GM18907 (cell line): ENCODE results near the gene SRC.
"Not testable (repeated sequence)": the region's sequence is repeated elsewhere in the genome, so short reads cannot be mapped to it uniquely, and the experiment has no call there.

ENCODE experiments used
- ATAC-seq: cut with Tn5 transposase; IDR thresholded peaks from one replicate; pipeline ENCODE4 v1.9.1; 2021; ENCODE audit warnings: mild to moderate bottlenecking, moderate library complexity; ENCODE audit not compliant: unreplicated experiment

SRC gene

GRCh38 chr20:37335642-37336368 lies 10.1 kb upstream of the SRC start:
- ATAC-seq = peak; percentile 17

DNA sequence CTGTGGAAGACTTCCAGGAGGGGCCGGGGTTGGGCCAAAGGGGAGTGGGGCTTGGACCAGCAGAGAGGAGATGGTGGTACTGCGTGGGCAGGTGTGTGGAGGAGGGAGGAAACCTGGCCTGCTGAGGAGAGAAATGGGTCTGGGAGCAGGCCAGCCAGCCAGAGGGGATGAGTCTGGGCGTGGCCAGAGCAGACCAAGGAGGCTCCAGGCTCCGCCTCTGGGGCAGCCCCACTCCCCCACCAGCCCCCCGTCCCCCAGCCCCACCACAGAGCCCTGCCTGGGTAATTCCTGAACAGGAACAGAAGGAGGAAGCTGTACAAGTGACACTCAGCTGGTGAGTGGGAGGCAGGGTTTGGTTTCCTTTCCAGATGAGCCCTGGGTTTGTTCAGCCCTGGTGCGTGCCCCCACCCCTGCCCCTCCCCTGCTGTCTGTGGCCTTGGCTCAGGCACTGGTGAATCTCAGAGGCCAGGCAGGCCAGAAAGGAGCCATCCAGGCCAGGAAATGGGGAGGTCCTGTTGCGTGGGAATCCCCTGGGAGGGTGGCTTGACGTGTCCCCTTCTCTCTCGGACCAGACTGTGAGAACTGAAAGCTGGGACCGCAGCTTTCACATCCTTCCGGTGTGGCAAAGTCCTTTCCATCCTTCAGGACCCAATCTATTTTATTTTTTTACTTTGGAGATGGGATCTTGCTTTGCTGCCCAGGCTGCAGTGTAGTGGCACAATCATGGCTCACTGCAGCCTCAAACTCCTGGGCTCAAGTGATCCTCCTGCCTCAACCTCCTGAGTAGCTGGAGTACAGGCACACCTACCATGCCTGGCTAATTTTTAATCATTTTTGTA lies 9.4 kb upstream of the SRC start:
- peak; percentile 80 for ATAC-seq

DNA sequence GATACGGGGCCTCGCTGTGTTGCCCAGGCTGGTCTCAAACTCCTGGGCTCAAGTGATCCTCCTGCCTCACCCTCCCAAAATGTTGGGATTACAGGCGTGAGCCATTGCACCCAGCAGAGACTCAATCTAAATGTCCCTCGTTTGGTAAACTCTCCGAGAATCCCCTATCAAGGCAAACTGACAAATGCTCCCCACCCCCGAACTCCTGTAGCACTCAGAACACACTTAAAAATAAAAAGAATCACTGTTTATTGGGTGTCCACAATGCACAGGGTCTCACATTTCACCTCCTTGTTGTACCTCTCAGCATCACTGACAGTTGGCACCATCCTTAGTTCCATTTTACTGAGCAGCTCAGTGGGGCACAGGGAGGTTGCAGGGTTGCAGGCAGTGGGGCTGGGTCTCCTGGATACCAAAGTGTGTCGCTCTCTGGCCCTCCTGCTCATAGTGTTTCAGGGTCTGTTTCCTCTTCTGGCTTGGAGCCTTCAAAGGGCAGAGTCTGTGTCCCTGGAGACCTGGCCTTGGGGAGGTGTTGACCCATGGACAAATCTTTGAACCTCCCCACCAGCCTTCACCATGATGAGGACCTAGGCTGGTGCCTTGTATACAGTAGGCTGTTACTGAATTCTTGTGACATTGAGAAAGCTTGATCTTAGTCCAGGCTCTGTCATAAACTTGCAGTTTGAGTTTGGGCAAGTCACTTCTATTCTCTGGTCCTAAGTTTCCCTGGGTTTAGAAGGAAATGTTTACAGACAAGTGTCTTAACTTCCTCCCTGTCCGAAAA lies 8.5 kb upstream of the SRC start:
- ATAC-seq = no peak

GRCh38 chr20:37338380-37338779 lies 7.6 kb upstream of the SRC start:
- not testable (repeated sequence) for ATAC-seq

DNA sequence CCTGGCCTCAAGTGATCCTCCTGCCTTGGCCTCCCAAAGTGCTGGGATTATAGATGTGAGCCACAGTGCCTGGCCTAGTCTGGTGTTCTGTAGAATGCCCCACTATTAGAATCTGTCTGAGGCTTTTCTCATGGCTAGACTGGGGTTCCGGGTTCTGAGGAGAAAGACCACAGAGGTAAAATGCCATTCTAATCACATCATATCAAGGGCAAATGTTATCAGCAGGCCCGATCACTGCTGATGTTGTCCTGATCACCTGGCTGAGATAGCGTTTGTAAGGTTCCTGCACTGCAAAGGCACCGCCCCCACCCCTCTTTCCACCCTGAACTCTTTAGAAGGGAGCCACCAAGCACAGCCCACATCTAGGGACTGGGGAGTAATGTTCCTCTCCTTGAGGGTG lies 6.7 kb upstream of the SRC start:
- ATAC-seq = no peak

DNA sequence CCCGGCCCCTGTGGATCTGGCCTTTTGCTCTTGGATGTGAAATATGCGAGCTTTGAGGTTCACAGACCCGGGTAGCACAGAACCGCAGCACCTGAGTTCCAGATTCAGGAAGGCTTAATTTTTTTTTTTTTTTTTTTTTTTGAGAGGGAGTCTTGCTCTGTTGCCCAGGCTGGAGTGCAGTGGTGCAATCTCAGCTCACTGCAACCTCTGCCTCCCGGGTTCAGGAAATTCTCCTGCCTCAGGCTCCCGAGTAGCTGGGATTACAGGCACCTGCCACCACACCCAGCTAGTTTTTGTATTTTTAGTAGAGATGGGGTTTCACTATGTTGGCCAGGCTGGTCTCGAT lies 6.2 kb upstream of the SRC start:
- ATAC-seq = not testable (repeated sequence)

- no peak for ATAC-seq
Measured at GRCh38 chr20:37340998-37341397, 4.9 kb upstream of the SRC start.

GRCh38 chr20:37341632-37342031 lies 4.3 kb upstream of the SRC start:
- ATAC-seq = no peak

DNA sequence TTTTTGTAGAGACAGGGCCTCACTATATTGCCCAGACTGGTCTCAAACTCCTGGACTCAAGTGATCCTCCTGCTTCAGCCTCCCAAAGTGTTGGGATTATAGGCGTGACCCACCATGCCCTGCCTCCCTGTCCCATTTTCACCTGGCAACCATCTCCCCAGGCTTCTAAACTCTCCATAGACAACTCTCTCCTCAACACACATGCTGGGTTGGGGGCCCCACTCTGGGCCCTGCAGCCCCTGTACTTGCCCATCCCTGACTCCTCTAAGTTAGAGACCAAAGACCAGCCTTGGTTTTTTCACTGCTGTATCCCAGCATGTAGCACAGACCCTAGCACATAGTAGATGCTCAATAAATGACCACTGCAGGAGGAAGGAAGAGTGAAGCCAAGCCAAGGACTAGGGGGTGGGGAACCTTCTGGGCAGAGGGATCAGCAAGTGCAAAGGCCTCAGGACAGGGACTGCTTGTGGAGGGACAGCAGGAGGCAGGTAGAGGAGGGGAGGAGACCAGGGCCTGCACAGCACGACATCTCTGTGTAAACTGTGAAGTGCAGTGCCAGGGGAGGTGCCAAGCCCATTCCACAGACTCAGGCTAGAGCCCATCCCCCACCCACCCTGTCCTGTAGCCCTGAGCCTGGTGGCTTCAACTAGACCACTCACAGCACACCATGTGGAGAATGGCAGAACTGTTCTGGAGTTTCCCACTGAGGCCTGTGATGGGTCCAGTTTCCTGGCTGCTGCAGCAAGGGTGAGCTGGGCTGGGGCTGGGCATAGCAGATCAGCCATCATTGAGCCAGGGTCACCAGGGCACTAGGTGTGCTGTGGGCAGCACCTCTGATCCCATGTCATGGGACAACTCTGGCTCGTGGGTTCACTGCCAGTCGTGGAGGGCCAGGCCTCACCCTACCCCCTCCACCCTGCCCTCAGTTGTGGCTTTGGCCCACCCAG lies 3.4 kb upstream of the SRC start:
- no peak for ATAC-seq

DNA sequence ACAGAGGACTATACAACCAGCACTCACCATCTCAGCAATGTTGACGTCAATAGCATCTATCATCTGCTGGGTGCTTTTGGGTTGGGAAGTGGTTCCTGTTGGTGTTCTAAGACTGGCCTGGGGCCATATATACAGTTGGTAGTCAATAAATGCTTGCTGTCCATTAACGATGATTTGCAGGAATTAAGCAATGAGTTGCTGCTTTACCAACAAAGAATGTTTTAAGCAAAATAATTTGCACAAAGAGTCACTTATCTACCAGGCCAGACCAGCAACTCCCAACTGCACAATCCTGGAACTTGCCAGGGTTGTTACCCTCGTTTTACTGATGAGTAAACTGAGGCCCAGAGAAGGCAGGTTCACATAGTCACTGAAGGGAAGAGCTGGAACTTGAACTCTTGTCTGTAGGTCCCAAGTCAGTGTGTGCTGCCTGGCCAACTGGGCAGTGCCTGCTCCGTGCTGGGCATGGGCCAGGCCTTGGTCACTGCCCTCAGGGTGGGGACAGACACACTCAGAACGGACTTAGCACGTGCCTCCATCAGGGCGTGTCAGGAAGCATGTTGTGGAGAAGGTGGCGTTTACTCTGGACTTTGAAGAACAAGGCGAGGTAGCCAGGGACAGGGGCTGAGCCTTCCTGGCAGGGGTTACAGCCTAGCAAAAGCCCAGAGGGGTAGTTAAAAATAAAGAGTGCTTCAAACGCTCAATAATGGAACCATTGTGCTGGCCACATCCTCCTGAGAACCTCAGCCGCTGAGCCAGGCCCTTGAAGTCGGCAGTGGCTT lies 2.5 kb upstream of the SRC start:
- no peak for ATAC-seq

DNA sequence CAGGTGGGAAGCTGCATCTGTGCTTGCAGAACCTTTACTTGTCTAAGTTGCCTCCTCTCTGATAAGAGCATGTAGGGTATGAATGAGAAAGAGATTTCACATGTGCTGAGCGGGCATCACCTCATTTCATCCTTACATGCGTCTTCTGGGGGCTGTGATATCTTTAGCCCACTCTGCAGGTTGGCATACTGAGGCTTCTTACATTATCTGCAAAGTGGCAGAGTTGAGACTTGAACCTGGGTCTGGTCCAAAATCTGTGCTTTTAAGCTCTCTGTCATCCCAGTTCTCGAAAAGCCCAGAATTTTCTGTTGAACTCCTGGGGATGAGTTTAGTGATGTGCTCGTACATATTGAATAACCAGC lies 2.0 kb upstream of the SRC start:
- no peak for ATAC-seq

DNA sequence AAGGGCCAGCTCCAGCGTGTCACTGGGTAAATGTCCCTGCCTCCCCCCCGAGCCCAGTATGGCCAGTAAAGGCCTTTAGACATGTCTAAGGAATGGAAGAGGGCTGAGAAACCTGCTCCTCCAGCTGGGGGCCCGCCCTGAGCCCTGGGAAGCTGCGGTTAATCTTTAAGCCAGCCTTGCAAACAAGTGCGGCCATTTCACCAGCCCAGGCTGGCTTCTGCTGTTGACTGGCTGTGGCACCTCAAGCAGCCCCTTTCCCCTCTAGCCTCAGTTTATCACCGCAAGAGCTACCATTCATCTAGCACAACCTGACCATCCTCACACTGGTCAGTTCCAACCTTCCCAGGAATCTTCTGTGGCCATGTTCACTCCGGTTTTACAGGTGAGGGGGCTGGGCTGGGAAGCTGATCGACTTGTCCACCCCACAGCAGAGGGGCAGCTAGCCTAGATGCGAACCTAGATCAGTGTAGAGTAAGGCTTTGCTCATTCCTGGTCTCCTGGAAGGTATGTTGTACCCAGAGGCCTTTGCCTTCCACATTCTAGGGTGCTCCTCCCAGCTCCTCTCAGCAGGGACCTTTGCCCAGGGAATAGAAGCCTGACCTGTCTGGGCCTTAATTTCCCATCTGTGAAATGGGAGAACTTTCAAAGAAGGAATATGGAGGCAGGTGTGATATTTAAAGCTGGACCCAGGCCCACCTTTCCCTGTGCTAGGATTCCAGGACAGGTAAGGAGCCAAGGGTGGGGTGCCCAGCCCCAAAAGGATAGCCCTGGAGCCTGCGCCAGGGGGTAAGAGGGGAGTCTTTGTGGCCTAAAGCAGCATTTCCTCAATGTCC lies 1.2 kb upstream of the SRC start:
- ATAC-seq = no peak

DNA sequence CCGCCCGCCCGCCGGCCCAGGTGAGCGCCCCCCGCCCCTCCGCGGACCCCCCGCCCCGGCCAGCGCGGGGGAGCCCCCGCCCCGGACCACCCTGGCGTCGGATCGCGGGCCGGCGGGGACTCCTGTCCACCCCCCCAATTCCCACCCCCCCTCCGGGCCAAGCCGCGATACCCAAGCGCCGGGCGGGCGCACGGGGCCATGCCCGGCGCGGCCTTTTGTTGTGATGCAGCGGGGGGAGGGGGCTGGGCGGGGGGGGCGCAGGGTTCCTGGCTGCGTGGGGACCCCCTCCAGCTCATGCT lies 245 bp downstream of the SRC start:
- ATAC-seq = no peak

DNA sequence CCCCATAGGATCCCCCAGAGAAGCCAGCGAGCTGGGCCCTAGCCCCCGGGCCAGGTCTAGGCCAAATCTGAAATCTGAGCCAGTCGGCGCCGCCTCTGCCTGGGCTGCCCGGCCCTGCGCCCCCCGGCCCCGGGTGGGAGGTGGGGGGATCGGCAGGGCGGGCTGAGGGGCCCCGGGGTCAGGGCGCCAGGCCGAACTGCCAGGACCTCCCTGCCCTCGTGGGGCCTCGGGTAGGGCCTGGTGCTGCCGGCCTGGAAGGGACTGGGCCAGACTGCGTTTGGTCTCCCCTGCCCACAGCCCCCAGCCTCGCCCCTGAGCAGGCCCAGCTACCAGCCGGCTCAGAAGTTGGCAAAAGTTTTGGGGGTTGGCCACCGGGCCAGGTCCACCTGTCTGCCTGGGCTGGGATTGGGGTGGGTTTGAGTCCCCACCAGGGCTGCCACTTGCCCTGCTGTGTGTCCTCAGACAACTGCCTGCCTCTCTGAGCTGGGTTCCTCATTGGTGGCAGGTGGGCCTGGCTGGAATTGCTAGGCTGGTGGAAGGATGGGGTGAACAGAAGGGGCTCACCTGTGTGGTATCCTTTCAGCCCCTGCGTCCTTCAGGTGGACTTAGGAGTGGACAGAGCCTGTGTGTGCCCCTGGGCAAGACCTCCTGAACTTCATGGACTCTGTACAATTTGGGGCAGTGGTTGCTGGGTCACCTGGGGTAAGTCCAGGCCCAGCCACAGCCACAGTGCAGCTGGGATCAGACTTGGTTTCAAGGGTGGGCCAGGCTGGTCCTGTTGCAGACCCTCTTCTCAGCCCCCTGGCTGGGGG lies 801 bp downstream of the SRC start:
- no peak for ATAC-seq

DNA sequence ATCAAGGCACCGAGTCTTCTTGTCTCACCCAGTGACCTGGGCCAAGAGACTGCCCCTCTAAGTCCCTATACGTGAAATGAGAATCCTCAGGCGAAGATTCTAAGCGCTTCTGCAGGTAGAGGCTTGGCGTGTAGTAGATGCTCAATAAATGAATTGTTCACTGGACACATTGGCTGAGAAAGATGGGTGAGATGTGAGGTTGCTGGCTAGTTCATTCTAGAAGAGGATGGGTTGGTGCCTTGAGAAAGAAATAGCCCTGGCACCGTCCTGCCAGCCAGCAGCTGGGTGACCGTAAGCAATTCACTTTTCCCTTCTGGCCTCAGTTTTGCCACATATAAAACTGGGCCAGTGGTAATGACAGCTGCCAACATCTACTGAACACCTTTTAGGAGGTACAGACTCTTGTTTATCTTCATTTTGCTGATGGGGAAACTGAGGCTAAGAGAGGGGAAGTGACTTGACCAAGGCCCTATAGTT lies 1.4 kb downstream of the SRC start:
- no peak for ATAC-seq

- ATAC-seq = no peak
Measured at GRCh38 chr20:37347891-37348791, 2.2 kb downstream of the SRC start.

- ATAC-seq = no peak
Measured at GRCh38 chr20:37348792-37349516, 3.0 kb downstream of the SRC start.
